ENCODE measurements around the gene ANXA2. TPM values are rescaled to one million over a fixed set of nuclear protein-coding genes. Genes with fewer than 3 reads are reported as not detected.
"Not testable (repeated sequence)": the region's sequence is repeated elsewhere in the genome, so short reads cannot be mapped to it uniquely, and the experiment has no call there.

ANXA2 gene
- polyA plus RNA-seq, 1 of the 3 experiments (the other 2 are of a cell fraction): 4,669 TPM

- H3K79me2 ChIP-seq (ENCODE audit: insufficient read depth): peaks cover 94% of the 10 kb centered on the region
- peak; percentile 72 for DNase-seq
- H3K27ac ChIP-seq (ENCODE audit: low read depth in 2 of 2, low read length in 1 of 2): peak overlapping the region; percentile 97 to 98
- H3K4me3 ChIP-seq (ENCODE audit: low read depth in 2 of 2, low read length in 1 of 2): peak overlapping the region; percentile 24 to 32; a peak in 3 of 4 replicates
- 36% methylated on average over 10 of the region's 10 CpGs for WGBS (ENCODE audit: low lambda C conversion rate)
- H3K9ac ChIP-seq: peak overlapping the region; percentile 56; the same call in 1 of the 2 replicates
- H3K36me3 ChIP-seq (replicated peaks in 1 of 2; ENCODE audit: control insufficient read depth in 1 of 2, insufficient read depth in 2 of 2, low read length in 1 of 2): peaks cover 71 to 89% of the 10 kb centered on the region in 2 experiments
- peaks cover 99% of the 10 kb centered on the region for H4K20me1 ChIP-seq (ENCODE audit: insufficient read depth)
- TF ChIP-seq SMC3 (IDR thresholded peaks at IDR 0.05; ENCODE audit: low read depth, low read length) (peak; percentile 75), RXRA (IDR thresholded peaks at IDR 0.05; ENCODE audit: borderline replicate concordance, low read depth) (0 out of 2 replicates have a peak, but pooled peaks have one; percentile 1), CTCF (IDR thresholded peaks at IDR 0.05) (peak; percentile 79), RAD21 (IDR thresholded peaks at IDR 0.05; ENCODE audit: low read length) (peak; percentile 95)
- H3K4me2 ChIP-seq: peak overlapping the region; percentile 41
- POLR2A ChIA-PET; H2AFZ ChIP-seq (ENCODE audit: low read depth); H3K9me2 ChIP-seq; H3K9me3 ChIP-seq; H3K27me3 ChIP-seq (ENCODE audit: insufficient read depth): not testable (repeated sequence)
- peaks cover 100% of the 10 kb centered on the region for H3F3A ChIP-seq (replicated peaks; ENCODE audit: insufficient read depth)
- CTCF ChIA-PET: interaction anchor here (0.6 to 7.0 kb wide), 67 partner anchors 9 to 1475 kb away, joined by 3 to 124 read pairs (median 4); partner anchors contain the start of gene ANXA2
- peaks cover 29 to 34% of the 10 kb centered on the region in 2 experiments for H3K4me1 ChIP-seq (ENCODE audit: control insufficient read depth in 1 of 2, insufficient read depth in 2 of 2, low read depth in 1 of 2, low read length in 1 of 2)
Measured at GRCh38 chr15:60359738-60360137, 38.0 kb downstream of the ANXA2 start.

- peaks cover 94% of the 10 kb centered on the region for H3K79me2 ChIP-seq (ENCODE audit: insufficient read depth)
- 9% methylated on average over 10 of the region's 10 CpGs for WGBS (ENCODE audit: low lambda C conversion rate)
- TF ChIP-seq EZH2phosphoT487 (IDR thresholded peaks at IDR 0.05; ENCODE audit: borderline replicate concordance, low read depth) (no peak), TEAD4 (IDR thresholded peaks at IDR 0.05; ENCODE audit: borderline replicate concordance, insufficient read depth) (no peak), JUND (IDR thresholded peaks at IDR 0.05) (peak; percentile 40), ELF1 (IDR thresholded peaks at IDR 0.05) (no peak), GATA2 (CRISPR knock-in tag; IDR thresholded peaks at IDR 0.05) (peak; percentile 75), MAX (IDR thresholded peaks at IDR 0.05; ENCODE audit: low read depth) (no peak), NRF1 (IDR thresholded peaks at IDR 0.05; ENCODE audit: low read depth, low read length) (no peak), YY1 (IDR thresholded peaks at IDR 0.05; ENCODE audit: low read depth) (no peak), NFIC (IDR thresholded peaks at IDR 0.05; ENCODE audit: borderline replicate concordance) (peak; percentile 77), PBX3 (IDR thresholded peaks at IDR 0.05) (peak; percentile 56), RAD21 (IDR thresholded peaks at IDR 0.05; ENCODE audit: low read length) (0 out of 2 replicates have a peak, but pooled peaks have one; percentile 16), EP300 (IDR thresholded peaks at IDR 0.05; ENCODE audit: borderline replicate concordance in 1 of 2, low read depth in 1 of 2, low read length in 1 of 2) (peak in 1 of 2 experiments; percentile 92; a peak in 2 of 4 replicates), SMC3 (IDR thresholded peaks at IDR 0.05; ENCODE audit: low read depth, low read length) (no peak), TCF12 (IDR thresholded peaks at IDR 0.05) (peak; percentile 4; the same call in 1 of the 2 replicates), REST (IDR thresholded peaks at IDR 0.05; ENCODE audit: low read depth, low read length) (0 out of 2 replicates have a peak, but pooled peaks have one; percentile 25), FOXM1 (IDR thresholded peaks at IDR 0.05; ENCODE audit: low read depth) (no peak)
Measured at GRCh38 chr15:60358935-60359682, 38.7 kb downstream of the ANXA2 start.

More at GRCh38 chr15:60358935-60359682, 38.7 kb downstream of the ANXA2 start:
- Histone ChIP-seq H3K27me3 (ENCODE audit: insufficient read depth) (no peaks in the 10 kb centered on the region), H4K20me1 (ENCODE audit: insufficient read depth) (peaks cover 99% of the 10 kb centered on the region), H3K9ac (peak overlapping the region; percentile 56; the same call in 1 of the 2 replicates), H2AFZ (ENCODE audit: low read depth) (no peak overlapping the region), H3K4me1 (ENCODE audit: control insufficient read depth in 1 of 2, insufficient read depth in 2 of 2, low read depth in 1 of 2, low read length in 1 of 2) (peaks cover 27 to 28% of the 10 kb centered on the region in 2 experiments), H3K4me2 (peak overlapping the region; percentile 41), H3K36me3 (replicated peaks in 1 of 2; ENCODE audit: control insufficient read depth in 1 of 2, insufficient read depth in 2 of 2, low read length in 1 of 2) (peaks cover 68 to 89% of the 10 kb centered on the region in 2 experiments), H3F3A (replicated peaks; ENCODE audit: insufficient read depth) (peaks cover 100% of the 10 kb centered on the region), H3K9me3 (no peaks in the 10 kb centered on the region), H3K9me2 (no peaks in the 10 kb centered on the region), H3K4me3 (ENCODE audit: low read depth in 2 of 2, low read length in 1 of 2) (peak overlapping the region; percentile 24 to 32; a peak in 2 of 4 replicates), H3K27ac (ENCODE audit: low read depth in 2 of 2, low read length in 1 of 2) (peak overlapping the region; percentile 97 to 98)
- ChIA-PET POLR2A (no interaction called here), CTCF (interaction anchor here (0.6 to 7.0 kb wide), 63 partner anchors 8 to 1475 kb away, joined by 3 to 124 read pairs (median 4); partner anchors contain the start of gene ANXA2)
- DNase-seq: peak; percentile 71
